ENCODE measurements around the gene FOXP1.

The FOXP1 gene

GRCh38 chr3:71127052-71127831 is 456.3 kb downstream of the FOXP1 start:
- no peak for DNase-seq (ENCODE audit: low read depth in 2 of 2)

- DNase-seq (ENCODE audit: low read depth in 2 of 2): no peak
These were observed 457.8 kb downstream of the FOXP1 start for GRCh38 chr3:71125738-71126137.

GRCh38 chr3:71124048-71124447 is 459.5 kb downstream of the FOXP1 start:
- DNase-seq (ENCODE audit: low read depth in 2 of 2): no peak

- no peak for DNase-seq (ENCODE audit: low read depth in 2 of 2)
These were observed 460.9 kb downstream of the FOXP1 start for GRCh38 chr3:71122641-71123040.

- DNase-seq (ENCODE audit: low read depth in 2 of 2): no peak
These were observed 461.9 kb downstream of the FOXP1 start for GRCh38 chr3:71121429-71122167.

GRCh38 chr3:71120012-71120411 is 463.5 kb downstream of the FOXP1 start:
- no peak for DNase-seq (ENCODE audit: low read depth in 2 of 2)

GRCh38 chr3:71119171-71119570 is 464.4 kb downstream of the FOXP1 start:
- DNase-seq (ENCODE audit: low read depth in 2 of 2): no peak

- DNase-seq (ENCODE audit: low read depth in 2 of 2): no peak
These were observed 465.1 kb downstream of the FOXP1 start for GRCh38 chr3:71118436-71118835.

GRCh38 chr3:71117572-71118247 is 465.8 kb downstream of the FOXP1 start:
- DNase-seq (ENCODE audit: low read depth in 2 of 2): no peak

- DNase-seq (ENCODE audit: low read depth in 2 of 2): no peak
These were observed 468.9 kb downstream of the FOXP1 start for GRCh38 chr3:71114610-71115009.

- no peak for DNase-seq (ENCODE audit: low read depth in 2 of 2)
These were observed 471.0 kb downstream of the FOXP1 start for GRCh38 chr3:71112576-71112975.

GRCh38 chr3:71111784-71112440 is 471.6 kb downstream of the FOXP1 start:
- no peak for DNase-seq (ENCODE audit: low read depth in 2 of 2)

- DNase-seq (ENCODE audit: low read depth in 2 of 2): no peak
These were observed 472.9 kb downstream of the FOXP1 start for GRCh38 chr3:71110385-71111222.

GRCh38 chr3:71109977-71110285 is 473.6 kb downstream of the FOXP1 start:
- no peak for DNase-seq (ENCODE audit: low read depth in 2 of 2)

- DNase-seq (ENCODE audit: low read depth in 2 of 2): no peak
These were observed 474.1 kb downstream of the FOXP1 start for GRCh38 chr3:71109241-71109976.

- DNase-seq (ENCODE audit: low read depth in 2 of 2): no peak
These were observed 475.6 kb downstream of the FOXP1 start for GRCh38 chr3:71107926-71108325.

GRCh38 chr3:71104976-71105375 is 478.6 kb downstream of the FOXP1 start:
- DNase-seq (ENCODE audit: low read depth in 2 of 2): no peak

GRCh38 chr3:71104556-71104955 is 479.0 kb downstream of the FOXP1 start:
- no peak for DNase-seq (ENCODE audit: low read depth in 2 of 2)

- DNase-seq (ENCODE audit: low read depth in 2 of 2): no peak
These were observed 479.4 kb downstream of the FOXP1 start for GRCh38 chr3:71104121-71104541.

GRCh38 chr3:71103430-71103921 is 480.1 kb downstream of the FOXP1 start:
- DNase-seq (ENCODE audit: low read depth in 2 of 2): no peak
